ENCODE measurements around the gene SEMA3A.

The SEMA3A gene

DNA sequence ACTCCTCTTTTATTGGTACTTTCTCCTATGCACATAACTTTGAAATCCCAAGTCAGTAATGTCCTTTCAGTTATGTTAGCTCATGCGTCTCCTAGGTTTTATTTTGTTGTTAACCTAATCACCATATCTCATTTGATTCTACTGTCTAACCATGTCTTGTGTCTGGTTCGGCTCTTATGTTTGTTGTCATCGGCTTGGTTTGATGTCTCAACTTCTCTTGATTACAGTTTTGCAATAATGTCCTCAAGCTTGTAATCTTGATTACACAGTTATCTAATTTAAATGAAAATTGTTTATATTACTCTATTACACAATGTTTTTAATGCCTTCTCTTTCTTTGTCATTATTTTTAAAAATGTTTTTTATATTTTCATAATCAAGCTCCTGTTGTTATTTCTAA, 35.9 kb upstream of the SEMA3A start:
- no peak for TF ChIP-seq SPI1 (IDR thresholded peaks at IDR 0.05; ENCODE audit: borderline replicate concordance, low read depth)
- no peak for TF ChIP-seq GABPA (IDR thresholded peaks at IDR 0.05; ENCODE audit: low read depth)
- no peak for TF ChIP-seq REST (IDR thresholded peaks at IDR 0.05; ENCODE audit: insufficient replicate concordance, low read depth)
- no peak for TF ChIP-seq POLR2AphosphoS5 (IDR thresholded peaks at IDR 0.05; ENCODE audit: low read depth)
- TF ChIP-seq CTCF (IDR thresholded peaks at IDR 0.05; ENCODE audit: insufficient read depth, low read length), result no peak
- Histone ChIP-seq H3K27me3 (ENCODE audit: insufficient read depth, poor library complexity, severe bottlenecking) (no peaks in the 10 kb centered on the region), H3K27ac (replicated peaks) (no peak overlapping the region), H3K4me3 (replicated peaks; ENCODE audit: insufficient read depth, low read length) (no peak overlapping the region)
- no peak for DNase-seq (ENCODE audit: low read depth in 1 of 2, low spot score in 1 of 2)

DNA sequence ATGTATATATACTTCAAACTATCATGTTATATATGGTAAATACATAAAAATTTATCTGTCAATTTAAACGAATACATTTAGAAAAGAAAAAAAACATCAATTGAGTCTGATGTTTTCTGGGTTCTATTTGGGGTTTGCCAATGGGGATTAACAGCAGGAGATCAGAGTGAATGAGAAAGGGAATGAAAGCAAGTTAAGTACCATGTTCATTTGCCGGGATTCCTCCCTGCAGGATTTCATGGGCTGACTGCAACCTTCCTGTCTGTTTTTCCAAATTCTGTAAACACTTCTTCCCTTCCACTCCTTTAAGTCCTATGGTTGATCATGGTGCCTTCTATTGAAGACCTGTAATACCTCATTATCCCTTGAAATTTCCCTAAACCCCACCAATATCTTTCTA, 33.9 kb upstream of the SEMA3A start:
- H3K27me3 ChIP-seq (ENCODE audit: insufficient read depth, poor library complexity, severe bottlenecking), result no peaks in the 10 kb centered on the region

DNA sequence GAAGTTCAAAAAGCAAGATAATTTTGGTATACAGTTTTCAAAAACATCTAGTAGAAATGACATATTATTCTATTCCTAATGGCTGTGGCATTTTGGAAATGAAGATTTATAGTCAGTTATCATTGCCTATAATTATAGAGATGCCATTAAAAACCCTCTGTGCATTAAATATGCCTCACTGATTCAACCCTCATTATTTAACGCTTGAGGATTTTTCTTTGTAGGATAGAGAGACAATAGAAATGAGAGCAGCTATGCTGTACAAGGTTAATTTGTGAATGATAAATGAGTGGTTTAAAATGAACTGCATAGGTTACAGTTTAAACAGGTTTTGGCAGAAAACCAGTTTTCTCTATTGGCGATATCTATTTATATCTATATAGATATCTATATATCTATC, 32.2 kb upstream of the SEMA3A start:
- TF ChIP-seq GABPA (IDR thresholded peaks at IDR 0.05; ENCODE audit: low read depth), result no peak
- TF ChIP-seq SPI1 (IDR thresholded peaks at IDR 0.05; ENCODE audit: borderline replicate concordance, low read depth), result no peak
- TF ChIP-seq REST (IDR thresholded peaks at IDR 0.05; ENCODE audit: insufficient replicate concordance, low read depth), result no peak
- no peak for TF ChIP-seq POLR2AphosphoS5 (IDR thresholded peaks at IDR 0.05; ENCODE audit: low read depth)
- no peak for TF ChIP-seq CTCF (IDR thresholded peaks at IDR 0.05; ENCODE audit: insufficient read depth, low read length)
- no peak for DNase-seq (ENCODE audit: low read depth in 1 of 2, low spot score in 1 of 2)
- no peak overlapping the region for H3K4me3 ChIP-seq (replicated peaks; ENCODE audit: insufficient read depth, low read length)

More for the DNA sequence above, 33.9 kb upstream of the SEMA3A start:
- DNase-seq (ENCODE audit: low read depth in 1 of 2, low spot score in 1 of 2), result no peak
- no peak overlapping the region for H3K27ac ChIP-seq (replicated peaks)
- TF ChIP-seq SPI1 (IDR thresholded peaks at IDR 0.05; ENCODE audit: borderline replicate concordance, low read depth) (no peak), CTCF (IDR thresholded peaks at IDR 0.05; ENCODE audit: insufficient read depth, low read length) (no peak), REST (IDR thresholded peaks at IDR 0.05; ENCODE audit: insufficient replicate concordance, low read depth) (no peak)
- no peak overlapping the region for H3K4me3 ChIP-seq (replicated peaks; ENCODE audit: insufficient read depth, low read length)

More for the DNA sequence above, 32.2 kb upstream of the SEMA3A start:
- H3K27me3 ChIP-seq (ENCODE audit: insufficient read depth, poor library complexity, severe bottlenecking), result no peaks in the 10 kb centered on the region
- no peak overlapping the region for H3K27ac ChIP-seq (replicated peaks)
